Ovary (tissue), 9 donors: ENCODE results near the gene PTCRA. TPM values are rescaled to one million over a fixed set of nuclear protein-coding genes. Genes with fewer than 3 reads are reported as not detected.
"Not testable (repeated sequence)": the region's sequence is repeated elsewhere in the genome, so short reads cannot be mapped to it uniquely, and the experiment has no call there.

Experiments
- DNase-seq, 5 donors: peaks; one replicate each; pipeline ENCODE4 v3.0.0-alpha.2; 2019 to 2020
- H3K27ac ChIP-seq, 2 donors: fragments of 200-600 bp; one replicate each; pipeline versions ENCODE4 v1.5.1 to v1.8.0; 2019 to 2022
- H3K27me3 ChIP-seq: fragments of 200-600 bp; one replicate; pipeline ENCODE4 v1.8.0; 2022
- H3K36me3 ChIP-seq: fragments of 200-600 bp; sonication (generic); one replicate; pipeline ENCODE4 v1.5.1; 2019
- H3K4me1 ChIP-seq: one replicate; pipeline ENCODE4 v1.8.1; 2013; ENCODE audit warnings: mild to moderate bottlenecking, moderate library complexity; ENCODE audit not compliant: insufficient read depth
- H3K4me3 ChIP-seq: fragments of 200-600 bp; sonication (generic); one replicate; pipeline ENCODE4 v1.5.1; 2017
- H3K9me3 ChIP-seq, 2 donors: fragments of 200-600 bp in 1 of 2; sonication (generic) in 1 of 2; one replicate each; pipeline versions ENCODE4 v1.5.1 to v1.8.1; 2013 to 2019; ENCODE audit warnings: mild to moderate bottlenecking in 1 of 2, moderate library complexity in 1 of 2
- CTCF ChIP-seq, 3 donors: fragments of 450-650 bp in 2 of 3; fragments of 200-600 bp in 1 of 3; IDR thresholded peaks; one replicate each; pipeline versions ENCODE4 v1.5.1 to v1.8.0; 2016 to 2022; ENCODE audit warnings: antibody characterized with exemption in 3 of 3, mild to moderate bottlenecking in 1 of 3
- EP300 ChIP-seq: sonication (generic); formaldehyde crosslinking; IDR thresholded peaks from one replicate; pipeline ENCODE4 v1.6.1; 2017; ENCODE audit warnings: antibody characterized with exemption
- POLR2A ChIP-seq: fragments of 450-650 bp; IDR thresholded peaks from one replicate; pipeline ENCODE4 v1.6.1; 2017; ENCODE audit warnings: antibody characterized with exemption, mild to moderate bottlenecking, moderate library complexity
- WGBS, 3 donors: extraction: QIAGEN DNeasy Blood & Tissue Kit in 1 of 3; methylation state at CpG; one replicate each; pipeline versions ENCODE4 v1.1.5 to v1.1.7; 2013 to 2017; 5-methylcytosine and 5-hydroxymethylcytosine counted together
- intact Hi-C, 4 donors: fragments of 100-400 bp; cut with DNase I; formaldehyde crosslinking; loops; one replicate each; pipeline versions ENCODE4 v1.11.0 to v1.15.1; 2022 to 2023
- polyA plus RNA-seq, 2 donors: library from polyadenylated mRNA; stranded (reverse); fragments of 200-250 nt in 1 of 2; fragments of 350-450 nt in 1 of 2; fragmentation: Illumina TruSeq in 1 of 2; extraction: RNeasy Lipid Tissue Mini Kit (QIAGEN cat#74804) in 1 of 2; gene quantifications; one replicate each; pipeline ENCODE4 v1.2.3, GENCODE V29; 2013 to 2014
- total RNA-seq, 7 donors: library from RNA; depleted of rRNA in 2 of 7; stranded (reverse); fragments of >200 nt in 2 of 7; fragmentation: NEBNext Ultra II Directional in 3 of 7; extraction: Animal tissue kit (Norgen Biotek cat#: 25700) in 3 of 7; gene quantifications; one replicate each; pipeline versions ENCODE4 v1.1.0 to v1.2.4, GENCODE V29; 2016 to 2023
- donor health status: DM: no; HTN: no; CAD: no; lungs with moderate emphysema.
- donor health status: DM: no; HTN: no; CAD: no.
- donor health status: Bipolar disorder and iron deficiency.
- donor health status: DM: yes; HTN: yes; CAD: no.
- donor health status: DM: no; HTN: no; CAD: no.
- donor health status: DM: yes; HTN: yes; CAD: no.

PTCRA gene
- total and polyA plus RNA-seq, 9 donors: 0.55 TPM; not detected in 8

DNA sequence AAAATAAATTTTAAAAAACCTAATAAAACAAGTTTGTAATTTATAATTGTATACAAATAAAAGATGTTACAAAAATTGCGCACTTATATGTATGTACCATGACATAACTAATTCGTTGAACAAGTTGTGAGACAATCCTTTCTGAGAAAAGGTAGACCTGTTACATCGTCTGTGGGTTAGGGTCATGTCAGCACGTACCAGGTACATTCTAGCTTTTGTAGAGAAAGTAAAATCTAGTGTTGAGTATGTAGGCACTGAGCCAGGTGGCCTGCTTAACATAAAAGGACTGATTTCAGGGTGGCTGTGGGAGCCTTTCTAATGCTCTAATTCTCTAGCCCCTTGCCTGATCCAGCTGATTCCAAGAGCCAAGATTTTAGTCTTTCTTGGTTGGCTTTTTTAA lies 26.0 kb upstream of the PTCRA start:
- H3K4me1 ChIP-seq: no peaks in the 10 kb centered on the region
- no peak for DNase-seq
- intact Hi-C loops: loop anchor here in 2 of 4 donors (5.0 kb wide), 2 partner anchors 228 to 1103 kb away; partner anchors contain the start of gene TOMM6 (in 1 of the 2)
- TF ChIP-seq EP300 (no peak), POLR2A (no peak), CTCF (IDR thresholded peaks at IDR 0.05) (no peak)
- 39 to 49% (median 46%) methylated on average over 4 of the region's 4 CpGs for WGBS, 3 donors
- peak overlapping the region; percentile 79 for H3K4me3 ChIP-seq
- H3K27me3 ChIP-seq: no peaks in the 10 kb centered on the region
- H3K36me3 ChIP-seq: no peaks in the 10 kb centered on the region
- no peaks in the 10 kb centered on the region for H3K9me3 ChIP-seq
- H3K27ac ChIP-seq: no peak overlapping the region

GRCh38 chr6:42890311-42891198 lies 25.3 kb upstream of the PTCRA start:
- no peaks in the 10 kb centered on the region for H3K36me3 ChIP-seq
- H3K9me3 ChIP-seq: no peaks in the 10 kb centered on the region
- H3K4me1 ChIP-seq: no peaks in the 10 kb centered on the region
- peak overlapping the region; percentile 79 for H3K4me3 ChIP-seq
- no peaks in the 10 kb centered on the region for H3K27me3 ChIP-seq
- peak overlapping the region; percentile 59 to 79 for H3K27ac ChIP-seq
- intact Hi-C loops: loop anchor here in 2 of 4 donors (5.0 kb wide), 2 partner anchors 228 to 1103 kb away; partner anchors contain the start of gene TOMM6 (in 1 of the 2)
- WGBS, 3 donors: 0 to 1% (median 0%) methylated on average over 63 of the region's 63 CpGs
- DNase-seq: peak; percentile 88 to 92 (median 92)
- TF ChIP-seq POLR2A (no peak), CTCF (IDR thresholded peaks at IDR 0.05) (no peak), EP300 (no peak)

GRCh38 chr6:42891199-42891722 lies 24.6 kb upstream of the PTCRA start:
- TF ChIP-seq CTCF (IDR thresholded peaks at IDR 0.05) (no peak), EP300 (no peak), POLR2A (no peak)
- 27 to 42% (median 35%) methylated on average over 17 of the region's 17 CpGs for WGBS, 3 donors
- no peaks in the 10 kb centered on the region for H3K9me3 ChIP-seq
- H3K4me1 ChIP-seq: no peaks in the 10 kb centered on the region
- peak overlapping the region in 1 of 2 donors; percentile 79 for H3K27ac ChIP-seq
- H3K4me3 ChIP-seq: peak overlapping the region; percentile 79
- intact Hi-C loops: loop anchor here in 2 of 4 donors (5.0 kb wide), 2 partner anchors 229 to 1104 kb away; partner anchors contain the start of gene TOMM6 (in 1 of the 2)
- no peaks in the 10 kb centered on the region for H3K36me3 ChIP-seq
- H3K27me3 ChIP-seq: no peaks in the 10 kb centered on the region
- no peak for DNase-seq

GRCh38 chr6:42894041-42894828 lies 21.6 kb upstream of the PTCRA start:
- H3K36me3 ChIP-seq, H3K9me3 ChIP-seq, H3K27ac ChIP-seq, DNase-seq, H3K27me3 ChIP-seq, H3K4me1 ChIP-seq, H3K4me3 ChIP-seq: not testable (repeated sequence)
- intact Hi-C loops: loop anchor here in 2 of 4 donors (5.0 kb wide), 2 partner anchors 232 to 1107 kb away; partner anchors contain the start of gene TOMM6 (in 1 of the 2)
- WGBS, 3 donors: 49 to 53% (median 52%) methylated on average over 19 of the region's 19 CpGs
